GM03348 (cell line): ENCODE measurements around the gene IP6K1.
"Not testable (repeated sequence)": the region's sequence is repeated elsewhere in the genome, so short reads cannot be mapped to it uniquely, and the experiment has no call there.

Experiments
- DNase-seq: peaks from one replicate; pipeline ENCODE4 v3.0.0; 2012; ENCODE audit warnings: low spot score

IP6K1 gene

DNA sequence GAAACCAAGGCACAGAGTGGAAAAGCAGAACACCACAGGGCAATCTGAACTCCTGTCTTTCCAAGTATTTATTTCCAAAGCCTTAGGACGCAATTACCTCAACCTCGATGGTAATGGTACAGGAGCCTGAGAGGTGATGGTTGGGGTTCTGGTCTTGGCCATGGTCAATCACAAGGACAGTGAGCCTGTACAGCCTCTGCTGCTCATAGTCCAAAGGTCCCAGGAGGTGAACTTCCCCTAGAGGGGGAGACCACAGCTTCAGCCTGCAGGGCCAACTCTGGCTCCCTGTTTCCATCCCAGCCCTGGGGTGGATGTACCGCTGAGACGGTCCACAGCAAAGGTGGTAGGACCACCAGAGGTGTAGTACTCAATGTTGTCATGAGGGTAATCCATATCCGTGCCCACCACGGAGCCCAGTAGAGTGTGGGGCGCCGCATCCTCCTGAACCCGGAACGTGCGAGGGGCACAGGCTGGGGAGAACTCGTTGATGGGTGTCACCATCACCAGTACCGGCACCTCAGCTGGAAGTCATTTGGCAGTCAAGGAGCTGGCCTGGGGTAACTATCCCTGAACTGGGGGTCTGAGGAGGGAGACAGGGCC is 7.2 kb upstream of the IP6K1 start:
- DNase-seq, result no peak

DNA sequence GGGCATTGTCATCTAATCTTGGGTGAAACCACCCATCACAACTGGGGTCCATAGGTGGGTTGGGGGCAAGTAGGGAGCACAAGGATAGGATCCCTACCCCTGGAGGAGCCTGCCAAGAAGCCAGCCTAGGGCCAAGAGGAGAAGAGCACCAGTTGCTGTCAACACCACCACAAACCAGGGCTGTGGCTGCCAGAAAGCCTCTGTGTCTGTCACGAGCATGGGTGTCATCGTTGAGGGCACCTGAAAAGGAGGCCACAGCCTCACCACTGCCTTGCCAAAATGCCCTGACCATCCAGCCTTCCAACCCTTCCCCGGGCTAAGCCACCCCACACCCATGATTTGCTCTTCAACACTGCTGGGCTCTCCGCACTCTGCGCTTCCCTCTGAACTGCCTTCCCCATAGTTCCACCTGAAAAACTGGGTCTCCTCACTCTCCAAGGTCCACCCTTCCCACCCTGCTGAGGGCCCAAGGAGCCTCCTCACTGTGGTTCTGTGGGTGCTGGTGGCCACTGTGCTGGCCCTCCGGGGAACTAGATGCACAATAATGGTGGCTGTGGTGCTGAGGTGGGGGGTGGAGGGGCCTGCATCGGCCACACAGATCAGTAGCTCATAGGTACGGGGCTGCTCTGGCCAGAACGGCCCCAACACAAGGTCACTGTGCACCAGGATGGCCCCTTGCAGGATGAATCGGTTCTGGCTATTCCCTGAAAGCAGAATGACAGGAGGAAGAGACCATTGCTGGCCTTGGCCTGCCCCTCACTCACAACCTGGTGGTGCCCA is 6.2 kb upstream of the IP6K1 start:
- no peak for DNase-seq

DNA sequence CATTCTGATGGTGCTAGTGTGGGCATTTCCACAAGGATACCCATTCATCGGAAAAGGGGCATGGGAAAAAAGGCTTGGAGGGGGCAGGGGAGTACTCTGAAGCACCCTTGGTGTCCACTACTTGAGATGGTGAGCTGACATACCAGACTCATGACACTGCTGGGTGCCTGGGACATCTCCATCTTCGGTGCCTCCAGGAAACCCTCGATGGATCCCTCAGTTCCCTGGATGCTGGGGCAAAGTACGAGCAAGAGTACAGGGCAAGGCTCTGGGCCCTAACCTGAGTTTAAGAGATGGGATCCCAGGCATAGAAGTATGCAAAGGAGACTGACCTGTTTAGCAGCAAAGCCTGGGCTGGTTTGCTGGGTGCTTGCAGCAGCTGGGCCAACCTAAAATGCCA is 5.2 kb upstream of the IP6K1 start:
- no peak for DNase-seq

DNA sequence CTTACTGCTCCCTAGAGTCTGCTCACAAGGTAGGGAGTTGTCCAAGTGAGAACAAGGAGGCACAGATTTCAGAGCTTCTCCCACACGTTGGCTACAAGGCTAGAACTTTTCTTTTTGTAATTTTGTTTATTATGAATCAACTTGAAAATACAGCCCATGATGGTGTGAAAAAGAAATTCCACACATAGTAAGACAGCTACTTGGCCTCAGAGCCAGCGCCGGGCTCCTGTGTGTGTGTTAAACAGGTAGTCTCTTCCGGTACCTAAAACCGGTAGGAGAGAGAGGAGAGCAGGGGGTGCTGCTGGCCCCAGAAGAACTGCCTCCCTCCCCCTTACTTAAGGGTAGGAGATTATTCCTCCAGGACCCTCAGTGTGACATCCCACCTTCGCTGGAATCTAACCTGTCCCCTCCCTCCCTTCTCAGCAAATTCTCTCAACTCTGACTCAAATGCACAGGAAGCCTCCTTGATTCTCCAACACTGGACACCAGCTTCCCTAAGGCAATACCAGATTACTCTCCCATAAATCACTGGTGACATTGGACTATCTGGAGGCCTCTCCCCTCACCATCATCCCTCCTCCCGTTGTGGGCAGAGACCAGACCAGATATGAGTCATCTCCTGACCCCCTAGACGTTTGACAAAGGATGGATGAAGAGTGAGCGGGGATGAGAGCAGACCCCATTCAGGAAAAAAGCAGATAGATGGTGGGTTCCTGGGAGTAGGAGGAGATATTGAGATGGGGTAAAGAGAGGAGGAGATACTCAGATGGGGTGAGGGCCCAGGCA is 4.5 kb upstream of the IP6K1 start:
- DNase-seq, result no peak

DNA sequence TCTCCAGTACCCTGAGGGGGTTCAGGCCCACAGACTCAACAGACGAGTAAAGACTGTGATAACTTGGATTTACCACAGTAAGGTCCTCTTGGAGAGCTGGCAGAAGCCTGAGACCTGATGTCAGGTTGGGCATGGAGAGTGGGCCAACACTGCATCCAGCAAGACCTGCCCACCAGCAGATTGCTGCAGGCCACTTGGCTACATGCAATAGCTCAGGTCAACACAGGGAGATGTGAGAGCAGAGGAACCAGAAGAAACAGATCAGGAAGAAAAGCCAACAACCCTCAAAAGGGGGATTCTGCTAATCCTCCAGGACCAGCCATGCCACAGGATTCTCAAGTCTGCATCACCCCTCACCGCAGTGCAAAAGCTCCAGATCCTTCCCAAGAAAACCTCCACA is 1.7 kb upstream of the IP6K1 start:
- DNase-seq, result no peak

DNA sequence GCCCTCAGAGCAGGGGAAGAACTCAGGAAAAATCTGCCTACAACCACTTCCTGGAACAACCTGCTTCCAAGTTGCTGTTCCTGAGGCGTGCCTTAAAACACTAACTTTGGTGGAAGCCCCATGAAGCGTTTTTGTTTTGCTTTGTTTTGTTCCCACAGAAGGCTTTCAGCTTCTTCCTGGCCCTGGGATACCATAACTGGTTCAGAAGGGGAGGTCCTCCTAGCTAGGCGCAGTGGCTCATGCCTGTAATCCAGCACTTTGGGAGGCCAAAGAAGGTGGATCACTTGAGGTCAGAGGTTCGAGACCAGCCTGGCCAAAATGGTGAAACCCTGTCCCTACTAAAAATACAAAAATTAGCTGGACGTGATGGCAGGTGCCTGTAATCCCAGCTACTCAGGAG is 1.2 kb upstream of the IP6K1 start:
- DNase-seq, result no peak

DNA sequence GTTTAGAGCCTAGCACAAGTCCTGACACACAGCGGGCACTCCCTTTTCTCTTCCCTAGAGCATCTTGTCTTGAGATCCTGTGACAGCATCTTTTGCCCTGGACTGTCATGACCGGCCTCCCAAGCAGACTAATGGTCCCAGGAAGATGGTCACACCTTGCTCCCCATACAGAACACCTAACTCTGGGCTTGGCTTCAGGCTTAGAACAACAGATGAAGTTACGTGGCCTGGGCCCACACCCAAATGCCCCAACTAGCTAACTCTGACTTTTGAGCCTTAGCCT is 781 bp upstream of the IP6K1 start:
- no peak for DNase-seq

DNA sequence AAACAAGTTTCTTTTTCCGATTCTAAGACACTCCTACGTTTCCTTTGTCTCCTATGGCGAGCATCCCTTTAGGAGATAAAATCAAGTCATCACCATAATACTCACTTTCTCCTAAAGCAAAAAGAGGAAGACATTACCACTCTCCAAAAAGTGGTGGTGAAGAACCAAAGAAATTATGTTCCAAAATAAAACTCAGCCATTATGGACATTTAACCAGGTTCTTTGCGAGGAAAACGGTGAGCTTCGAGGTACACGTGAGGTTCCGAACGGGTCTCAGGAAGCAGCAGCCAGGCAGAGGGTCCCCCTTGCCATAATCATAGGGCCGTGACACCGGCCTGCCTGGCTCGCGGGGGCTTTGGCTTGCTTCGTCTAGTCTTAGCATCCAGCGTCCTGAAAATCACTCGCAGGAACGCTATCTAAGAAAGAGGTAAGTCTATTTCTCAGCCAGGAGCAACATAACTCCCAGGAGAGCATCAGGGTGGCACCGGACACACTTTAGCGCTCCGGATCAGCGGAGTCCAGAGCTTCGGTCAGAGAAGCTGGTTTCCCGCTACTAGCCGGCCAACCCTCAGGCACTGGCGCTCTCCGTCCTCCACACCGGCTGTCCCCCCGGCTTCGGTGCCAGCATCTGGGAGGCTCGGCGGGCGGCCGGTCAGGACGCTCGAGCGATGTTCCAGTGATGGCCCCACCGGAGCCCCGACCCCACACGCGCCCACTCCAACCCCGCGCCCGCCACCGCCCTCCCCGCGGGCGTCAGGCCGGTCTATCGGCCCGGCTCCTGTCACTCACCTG is 581 bp downstream of the IP6K1 start:
- peak; percentile 60 for DNase-seq

DNA sequence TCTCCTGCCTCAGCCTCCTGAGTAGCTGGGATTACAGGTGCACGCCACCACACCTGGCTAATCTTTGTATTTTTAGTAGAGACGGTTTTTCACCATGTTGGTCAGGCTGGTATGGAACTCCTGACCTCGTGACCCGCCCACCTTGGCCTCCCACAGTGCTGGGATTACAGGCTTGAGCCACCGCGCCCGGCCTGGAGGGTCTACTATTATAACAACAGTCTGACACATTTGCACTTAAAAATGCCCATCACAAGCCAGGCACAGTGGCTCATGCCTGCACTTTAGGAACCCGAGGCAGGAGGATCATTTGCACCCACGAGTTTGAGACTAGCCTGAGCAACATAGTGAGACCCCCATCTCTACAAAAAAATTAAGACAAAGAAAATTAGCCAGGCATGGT is 4.1 kb downstream of the IP6K1 start:
- DNase-seq, result not testable (repeated sequence)

DNA sequence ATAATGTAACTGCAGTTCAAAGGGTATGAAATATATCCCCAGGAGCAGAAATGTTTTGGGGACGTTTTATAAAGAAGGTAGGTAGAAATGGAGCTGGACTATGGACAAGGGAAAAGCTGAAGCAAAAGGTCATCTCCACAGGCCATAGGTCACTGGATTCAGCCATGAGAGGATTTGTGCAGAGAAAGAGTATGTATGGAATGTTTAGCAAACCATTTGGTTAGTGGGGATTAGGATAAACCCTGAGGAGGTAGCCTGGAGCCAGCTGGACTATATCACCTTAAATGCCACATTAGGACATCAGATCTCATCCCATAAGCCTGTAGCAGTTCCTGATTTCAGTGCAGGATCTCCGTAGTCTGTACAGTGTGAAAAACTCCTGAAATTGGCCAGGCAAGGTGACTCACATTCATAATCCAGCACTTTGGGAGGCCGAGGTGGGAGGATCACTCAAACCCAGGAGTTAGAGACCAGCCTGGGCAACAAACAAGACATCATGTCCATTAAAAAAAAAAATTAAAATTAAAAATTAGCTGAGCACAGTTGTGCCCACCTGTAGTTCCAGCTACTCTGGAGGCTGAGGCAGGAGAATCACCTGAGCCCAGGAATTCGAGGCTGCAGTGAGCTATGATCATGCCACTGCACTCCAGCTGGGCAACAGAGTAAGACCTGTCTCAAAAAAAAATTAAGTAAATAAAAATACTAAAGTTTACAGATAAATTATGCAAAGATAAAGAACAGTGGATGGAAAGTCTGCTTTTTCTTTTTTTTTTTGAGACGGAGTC is 4.7 kb downstream of the IP6K1 start:
- DNase-seq, result no peak

DNA sequence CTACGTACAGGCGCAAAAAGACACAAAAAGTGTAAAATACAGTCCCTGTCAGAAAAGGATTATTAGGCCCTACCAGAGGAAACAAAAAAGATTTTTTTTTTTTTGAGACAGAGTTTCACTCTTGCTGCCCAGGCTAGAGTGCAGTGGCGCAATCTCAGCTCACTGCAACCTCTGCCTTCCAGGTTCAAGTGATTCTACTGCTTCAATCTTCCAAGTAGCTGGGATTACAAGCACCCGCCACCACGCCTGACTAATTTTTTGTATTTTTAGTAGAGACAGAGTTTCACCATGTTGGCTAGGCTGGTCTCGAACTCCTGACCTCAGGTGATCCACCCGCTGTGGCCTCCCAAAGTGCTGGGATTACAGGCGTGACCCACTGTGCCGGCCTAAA is 5.4 kb downstream of the IP6K1 start:
- DNase-seq, result not testable (repeated sequence)

DNA sequence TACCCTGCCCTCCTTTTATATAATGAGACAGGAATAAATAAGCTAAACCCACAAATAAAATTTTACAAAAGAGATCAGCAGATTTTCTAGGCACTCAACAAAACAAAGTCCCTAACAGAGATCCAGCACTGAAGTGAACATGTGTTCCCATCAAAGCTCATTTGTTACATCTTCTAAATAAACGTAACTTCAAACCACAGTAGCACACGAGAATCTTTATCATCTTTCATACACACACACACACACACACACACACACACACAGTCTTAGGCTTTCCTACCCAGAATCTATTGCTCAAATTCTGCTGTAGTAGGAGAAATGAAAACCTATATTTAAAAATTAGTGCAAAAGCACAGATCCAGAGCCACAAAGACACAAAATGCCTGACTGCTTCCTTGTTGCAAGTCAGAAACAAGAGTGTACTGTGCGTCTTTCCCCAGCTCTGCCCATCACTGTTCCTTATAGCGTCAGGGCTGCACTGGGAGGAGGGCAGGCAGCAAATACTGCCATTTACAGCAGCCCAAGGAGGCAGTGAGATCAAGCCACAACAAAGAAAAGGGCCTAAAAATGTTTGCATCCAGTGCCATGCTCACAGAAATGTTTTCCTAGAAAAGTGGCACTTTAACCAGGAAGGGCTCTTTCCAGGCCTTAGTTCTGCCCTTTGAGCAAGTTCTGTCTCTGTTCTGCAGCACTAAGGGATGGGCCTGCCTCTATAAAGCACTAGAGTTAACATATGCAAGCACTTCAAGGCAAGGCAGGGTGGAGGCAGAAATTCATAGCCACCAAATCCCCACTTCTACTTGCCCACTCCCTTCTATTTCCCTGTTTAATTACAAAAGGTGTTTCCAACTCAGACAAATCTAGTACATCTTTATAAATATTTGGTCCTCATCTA is 6.0 kb downstream of the IP6K1 start:
- no peak for DNase-seq

DNA sequence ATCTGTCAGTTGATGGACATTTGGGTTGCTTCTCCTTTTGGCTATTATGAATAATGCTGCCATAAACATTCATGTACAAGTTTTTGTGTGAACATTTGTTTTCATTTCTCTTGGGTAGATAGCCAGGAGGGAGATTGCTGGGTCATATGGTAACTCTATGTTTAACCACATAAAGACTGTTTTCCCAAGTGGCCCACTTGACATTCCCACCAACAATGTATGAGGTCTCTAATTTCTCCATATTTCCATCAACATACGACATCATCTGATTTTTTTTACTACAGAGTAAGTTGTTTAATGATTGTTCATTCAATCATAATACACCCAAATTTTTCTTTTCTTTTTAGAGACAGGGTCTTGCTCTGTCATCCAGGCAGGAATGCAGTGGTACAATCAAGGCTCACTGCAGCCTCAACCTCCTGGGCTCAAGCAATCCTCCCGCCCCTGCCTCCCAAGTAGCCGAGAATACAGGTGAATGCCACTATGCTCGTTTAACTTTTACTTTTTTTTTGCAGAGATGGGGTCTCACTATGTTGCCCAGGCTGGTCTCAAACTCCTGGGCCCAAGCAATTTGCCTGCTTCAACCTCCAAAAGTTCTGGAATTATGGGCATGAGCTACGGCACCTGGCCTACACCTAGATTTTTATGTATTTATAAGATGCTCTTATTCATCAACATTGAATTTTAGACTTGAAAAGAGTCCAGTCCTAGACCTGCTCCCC is 6.8 kb downstream of the IP6K1 start:
- no peak for DNase-seq

DNA sequence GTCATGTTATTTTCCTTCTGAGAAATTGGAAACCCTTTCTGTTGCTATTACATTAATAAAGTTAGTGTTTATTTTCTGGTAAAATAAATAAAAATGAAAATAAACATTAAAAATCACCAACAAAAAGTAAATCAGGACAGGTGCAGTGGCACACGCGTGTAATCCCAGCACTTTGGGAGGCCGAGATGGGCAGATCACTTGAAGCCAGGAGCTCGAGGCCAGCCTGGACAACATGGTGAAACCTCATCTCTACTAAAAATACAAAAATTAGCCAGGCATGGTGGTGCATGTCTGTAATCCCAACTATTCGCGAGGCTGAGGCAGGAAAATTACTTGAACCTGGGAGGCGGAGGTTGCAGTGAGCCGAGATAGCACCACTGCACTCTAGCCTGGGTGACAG is 10.2 kb downstream of the IP6K1 start:
- DNase-seq, result not testable (repeated sequence)

DNA sequence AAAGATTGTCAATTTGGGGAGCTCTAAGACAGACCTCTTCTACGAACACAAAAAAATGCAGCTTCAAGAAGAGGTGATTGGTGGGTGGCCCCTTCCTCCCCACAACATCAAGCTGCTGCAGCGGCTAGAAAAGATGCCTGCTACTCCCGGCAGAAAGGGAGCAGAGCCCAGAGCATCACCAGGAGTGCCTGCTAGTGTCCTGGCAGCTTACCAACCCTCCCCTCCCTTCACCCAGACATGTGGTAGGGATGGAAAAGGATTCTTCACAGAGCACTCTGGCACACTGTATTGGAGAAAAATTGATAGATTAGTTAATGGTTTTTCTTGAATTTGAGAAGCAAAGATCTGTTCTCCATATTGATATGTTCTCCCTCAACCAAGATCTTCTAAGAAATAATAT is 10.8 kb downstream of the IP6K1 start:
- DNase-seq, result no peak

DNA sequence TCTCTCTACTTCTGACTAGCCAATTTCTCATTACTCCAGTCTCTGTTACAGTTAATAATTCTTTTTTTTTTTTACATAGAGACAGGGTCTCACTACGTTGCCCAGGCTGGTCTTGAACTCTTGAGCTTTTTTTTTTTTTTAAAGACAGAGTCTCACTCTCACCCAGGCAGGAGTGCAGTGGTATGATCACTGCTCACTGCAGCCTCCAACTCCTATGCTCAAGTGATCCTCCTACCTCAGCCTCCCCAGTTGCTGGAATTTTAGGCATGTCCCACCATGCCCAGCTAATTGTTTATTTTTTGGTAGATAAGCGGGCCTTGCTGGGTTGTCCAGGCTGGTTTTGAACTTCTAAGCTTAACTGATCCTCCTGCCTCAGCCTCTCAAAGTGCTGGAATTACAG is 13.6 kb downstream of the IP6K1 start:
- DNase-seq, result no peak

DNA sequence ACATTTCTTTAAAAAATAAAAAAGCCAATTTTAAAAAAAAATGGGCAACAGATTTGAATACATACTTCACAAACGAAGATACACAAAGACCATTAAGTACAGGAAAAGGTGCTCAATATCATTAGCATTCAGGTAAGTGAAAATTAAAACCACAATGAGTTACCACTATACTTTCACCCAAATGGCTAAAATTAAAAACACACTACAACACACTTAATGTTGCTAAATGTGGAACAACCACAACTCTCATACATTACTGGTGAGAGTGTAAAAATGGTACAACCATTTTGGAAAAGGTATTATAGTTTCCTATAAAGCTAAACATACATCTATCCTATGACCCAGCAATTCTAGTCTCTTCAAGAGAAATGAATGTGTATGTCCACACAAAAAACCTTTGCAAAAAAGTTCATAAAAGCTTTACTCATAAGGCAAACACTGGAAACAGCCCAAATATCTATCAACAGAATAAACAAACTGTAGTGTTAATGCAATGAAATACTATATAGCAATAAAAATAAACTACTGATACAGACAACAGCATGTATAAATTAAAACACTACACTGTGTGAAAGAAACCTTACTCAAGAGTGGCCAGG is 14.9 kb downstream of the IP6K1 start:
- no peak for DNase-seq

DNA sequence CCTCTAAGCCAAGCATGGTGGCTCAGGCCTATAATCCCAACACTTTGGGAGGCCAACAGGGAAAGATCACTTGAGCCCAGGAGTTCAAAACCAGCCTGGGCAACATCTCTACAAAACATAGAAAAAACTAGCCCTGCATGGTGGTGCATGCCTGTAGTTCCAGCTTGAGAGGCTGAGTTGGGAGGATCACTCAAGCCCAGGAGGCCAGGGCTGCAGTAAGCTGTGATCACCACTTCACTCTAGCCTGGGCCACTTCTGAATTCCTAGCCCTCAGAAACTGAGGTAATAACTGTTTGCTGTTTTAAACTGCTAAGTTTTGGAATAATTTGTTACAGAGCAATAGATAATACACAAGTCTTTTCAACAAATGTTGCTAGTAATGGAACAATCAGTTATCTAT is 16.4 kb downstream of the IP6K1 start:
- no peak for DNase-seq

DNA sequence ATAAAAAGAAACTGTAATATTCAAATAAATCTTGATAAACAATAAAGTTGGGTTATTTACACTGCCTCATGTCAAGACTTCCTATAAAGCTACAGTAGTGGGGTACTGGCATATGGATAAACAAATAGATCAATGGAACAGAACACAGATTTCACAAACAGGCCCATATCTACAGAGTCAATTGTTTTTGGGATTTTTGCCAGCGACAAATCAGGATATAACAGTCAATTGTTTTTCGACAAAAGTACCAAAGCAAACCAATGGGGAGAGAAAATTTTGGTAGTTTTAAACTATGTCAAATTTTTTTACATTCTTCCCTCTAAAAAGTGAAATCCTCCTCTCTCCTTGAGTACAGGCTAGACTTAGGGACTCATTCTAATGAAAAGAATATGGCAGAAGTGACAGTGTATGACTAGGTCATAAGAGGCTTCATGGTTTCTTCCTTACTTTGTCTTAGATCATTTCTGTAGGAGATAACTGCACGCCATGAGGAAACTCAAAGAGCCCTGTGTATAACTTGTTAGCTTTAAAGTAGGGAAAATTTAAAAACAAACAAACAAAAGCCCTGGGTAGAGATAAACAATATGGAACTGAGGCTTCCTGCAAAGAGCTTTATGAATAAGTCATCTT is 16.9 kb downstream of the IP6K1 start:
- DNase-seq, result no peak
